ENCODE data around the gene FYCO1.

FYCO1 gene

GRCh38 chr3:45955017-45955647 is 40.5 kb downstream of the FYCO1 start:
- H3K27me3 ChIP-seq (ENCODE audit: control insufficient read depth, insufficient read depth, low read length, poor library complexity, severe bottlenecking) = no peaks in the 10 kb centered on the region
- no peak overlapping the region for H3K27ac ChIP-seq (ENCODE audit: insufficient read depth, low read depth, low read length, poor library complexity, severe bottlenecking)
- no peak overlapping the region for H3K4me3 ChIP-seq (ENCODE audit: insufficient read depth, low read depth, low read length)
- H3K9me3 ChIP-seq (ENCODE audit: control insufficient read depth, low read length) = no peaks in the 10 kb centered on the region
- H3K4me1 ChIP-seq (ENCODE audit: control insufficient read depth, insufficient read depth, low read length) = no peaks in the 10 kb centered on the region
- peaks cover 40% of the 10 kb centered on the region for H3K36me3 ChIP-seq (ENCODE audit: control insufficient read depth, insufficient read depth, low read length)
- 90 to 91% methylated on average over 11 of the region's 11 CpGs for WGBS, 2 experiments

GRCh38 chr3:45954306-45954705 is 41.3 kb downstream of the FYCO1 start:
- no peaks in the 10 kb centered on the region for H3K27me3 ChIP-seq (ENCODE audit: control insufficient read depth, insufficient read depth, low read length, poor library complexity, severe bottlenecking)
- no peak overlapping the region for H3K4me3 ChIP-seq (ENCODE audit: insufficient read depth, low read depth, low read length)
- H3K4me1 ChIP-seq (ENCODE audit: control insufficient read depth, insufficient read depth, low read length) = no peaks in the 10 kb centered on the region
- peaks cover 36% of the 10 kb centered on the region for H3K36me3 ChIP-seq (ENCODE audit: control insufficient read depth, insufficient read depth, low read length)
- H3K27ac ChIP-seq (ENCODE audit: insufficient read depth, low read depth, low read length, poor library complexity, severe bottlenecking) = no peak overlapping the region
- 87 to 96% methylated on average over 3 of the region's 3 CpGs for WGBS, 2 experiments
- H3K9me3 ChIP-seq (ENCODE audit: control insufficient read depth, low read length) = no peaks in the 10 kb centered on the region

- no peaks in the 10 kb centered on the region for H3K4me1 ChIP-seq (ENCODE audit: control insufficient read depth, insufficient read depth, low read length)
- no peaks in the 10 kb centered on the region for H3K27me3 ChIP-seq (ENCODE audit: control insufficient read depth, insufficient read depth, low read length, poor library complexity, severe bottlenecking)
- H3K36me3 ChIP-seq (ENCODE audit: control insufficient read depth, insufficient read depth, low read length) = peaks cover 36% of the 10 kb centered on the region
- H3K9me3 ChIP-seq (ENCODE audit: control insufficient read depth, low read length) = no peaks in the 10 kb centered on the region
- no peak overlapping the region for H3K27ac ChIP-seq (ENCODE audit: insufficient read depth, low read depth, low read length, poor library complexity, severe bottlenecking)
- no peak overlapping the region for H3K4me3 ChIP-seq (ENCODE audit: insufficient read depth, low read depth, low read length)
- 84 to 85% methylated on average over 4 of the region's 4 CpGs for WGBS, 2 experiments
These were observed 42.1 kb downstream of the FYCO1 start for GRCh38 chr3:45953536-45953935.

- Histone ChIP-seq H3K4me3 (ENCODE audit: insufficient read depth, low read depth, low read length) (no peak overlapping the region), H3K9me3 (ENCODE audit: control insufficient read depth, low read length) (no peaks in the 10 kb centered on the region), H3K4me1 (ENCODE audit: control insufficient read depth, insufficient read depth, low read length) (no peaks in the 10 kb centered on the region), H3K27ac (ENCODE audit: insufficient read depth, low read depth, low read length, poor library complexity, severe bottlenecking) (no peak overlapping the region), H3K36me3 (ENCODE audit: control insufficient read depth, insufficient read depth, low read length) (peaks cover 27% of the 10 kb centered on the region), H3K27me3 (ENCODE audit: control insufficient read depth, insufficient read depth, low read length, poor library complexity, severe bottlenecking) (no peaks in the 10 kb centered on the region)
- WGBS, 2 experiments = 83 to 84% methylated on average over 3 of the region's 4 CpGs
These were observed 43.2 kb downstream of the FYCO1 start for GRCh38 chr3:45952456-45952855.

- Histone ChIP-seq H3K4me1 (ENCODE audit: control insufficient read depth, insufficient read depth, low read length) (no peaks in the 10 kb centered on the region), H3K36me3 (ENCODE audit: control insufficient read depth, insufficient read depth, low read length) (peaks cover 27% of the 10 kb centered on the region), H3K4me3 (ENCODE audit: insufficient read depth, low read depth, low read length) (no peak overlapping the region), H3K9me3 (ENCODE audit: control insufficient read depth, low read length) (no peaks in the 10 kb centered on the region), H3K27ac (ENCODE audit: insufficient read depth, low read depth, low read length, poor library complexity, severe bottlenecking) (no peak overlapping the region), H3K27me3 (ENCODE audit: control insufficient read depth, insufficient read depth, low read length, poor library complexity, severe bottlenecking) (no peaks in the 10 kb centered on the region)
- 94 to 96% methylated on average over 6 of the region's 6 CpGs for WGBS, 2 experiments
These were observed 43.7 kb downstream of the FYCO1 start for GRCh38 chr3:45951946-45952345.

- Histone ChIP-seq H3K36me3 (ENCODE audit: control insufficient read depth, insufficient read depth, low read length) (peaks cover 27% of the 10 kb centered on the region), H3K4me1 (ENCODE audit: control insufficient read depth, insufficient read depth, low read length) (no peaks in the 10 kb centered on the region), H3K4me3 (ENCODE audit: insufficient read depth, low read depth, low read length) (no peak overlapping the region), H3K27ac (ENCODE audit: insufficient read depth, low read depth, low read length, poor library complexity, severe bottlenecking) (no peak overlapping the region), H3K9me3 (ENCODE audit: control insufficient read depth, low read length) (no peaks in the 10 kb centered on the region), H3K27me3 (ENCODE audit: control insufficient read depth, insufficient read depth, low read length, poor library complexity, severe bottlenecking) (no peaks in the 10 kb centered on the region)
- 93 to 98% methylated on average over 6 of the region's 6 CpGs for WGBS, 2 experiments
These were observed 44.7 kb downstream of the FYCO1 start for GRCh38 chr3:45950686-45951600.

- no peaks in the 10 kb centered on the region for H3K4me1 ChIP-seq (ENCODE audit: control insufficient read depth, insufficient read depth, low read length)
- H3K27ac ChIP-seq (ENCODE audit: insufficient read depth, low read depth, low read length, poor library complexity, severe bottlenecking) = no peak overlapping the region
- H3K27me3 ChIP-seq (ENCODE audit: control insufficient read depth, insufficient read depth, low read length, poor library complexity, severe bottlenecking) = no peaks in the 10 kb centered on the region
- H3K4me3 ChIP-seq (ENCODE audit: insufficient read depth, low read depth, low read length) = no peak overlapping the region
- H3K36me3 ChIP-seq (ENCODE audit: control insufficient read depth, insufficient read depth, low read length) = peaks cover 26% of the 10 kb centered on the region
- WGBS, 2 experiments = 94 to 98% methylated on average over 2 of the region's 2 CpGs
- no peaks in the 10 kb centered on the region for H3K9me3 ChIP-seq (ENCODE audit: control insufficient read depth, low read length)
These were observed 45.5 kb downstream of the FYCO1 start for GRCh38 chr3:45950131-45950530.

GRCh38 chr3:45949432-45949831 is 46.2 kb downstream of the FYCO1 start:
- 90 to 96% methylated on average over 4 of the region's 4 CpGs for WGBS, 2 experiments
- no peaks in the 10 kb centered on the region for H3K9me3 ChIP-seq (ENCODE audit: control insufficient read depth, low read length)
- H3K36me3 ChIP-seq (ENCODE audit: control insufficient read depth, insufficient read depth, low read length) = peaks cover 19% of the 10 kb centered on the region
- H3K4me1 ChIP-seq (ENCODE audit: control insufficient read depth, insufficient read depth, low read length) = no peaks in the 10 kb centered on the region
- no peak overlapping the region for H3K27ac ChIP-seq (ENCODE audit: insufficient read depth, low read depth, low read length, poor library complexity, severe bottlenecking)
- no peaks in the 10 kb centered on the region for H3K27me3 ChIP-seq (ENCODE audit: control insufficient read depth, insufficient read depth, low read length, poor library complexity, severe bottlenecking)
- H3K4me3 ChIP-seq (ENCODE audit: insufficient read depth, low read depth, low read length) = no peak overlapping the region

GRCh38 chr3:45948881-45949280 is 46.7 kb downstream of the FYCO1 start:
- H3K4me3 ChIP-seq (ENCODE audit: insufficient read depth, low read depth, low read length) = no peak overlapping the region
- no peaks in the 10 kb centered on the region for H3K4me1 ChIP-seq (ENCODE audit: control insufficient read depth, insufficient read depth, low read length)
- peaks cover 19% of the 10 kb centered on the region for H3K36me3 ChIP-seq (ENCODE audit: control insufficient read depth, insufficient read depth, low read length)
- H3K27me3 ChIP-seq (ENCODE audit: control insufficient read depth, insufficient read depth, low read length, poor library complexity, severe bottlenecking) = no peaks in the 10 kb centered on the region
- H3K27ac ChIP-seq (ENCODE audit: insufficient read depth, low read depth, low read length, poor library complexity, severe bottlenecking) = no peak overlapping the region
- no peaks in the 10 kb centered on the region for H3K9me3 ChIP-seq (ENCODE audit: control insufficient read depth, low read length)
- WGBS, 2 experiments = 94 to 97% methylated on average over 6 of the region's 6 CpGs

- Histone ChIP-seq H3K4me1 (ENCODE audit: control insufficient read depth, insufficient read depth, low read length) (no peaks in the 10 kb centered on the region), H3K27ac (ENCODE audit: insufficient read depth, low read depth, low read length, poor library complexity, severe bottlenecking) (no peak overlapping the region), H3K27me3 (ENCODE audit: control insufficient read depth, insufficient read depth, low read length, poor library complexity, severe bottlenecking) (no peaks in the 10 kb centered on the region), H3K4me3 (ENCODE audit: insufficient read depth, low read depth, low read length) (no peak overlapping the region), H3K9me3 (ENCODE audit: control insufficient read depth, low read length) (no peaks in the 10 kb centered on the region), H3K36me3 (ENCODE audit: control insufficient read depth, insufficient read depth, low read length) (peaks cover 15% of the 10 kb centered on the region)
- 94% methylated on average over 6 of the region's 6 CpGs for WGBS, 2 experiments
These were observed 47.3 kb downstream of the FYCO1 start for GRCh38 chr3:45948311-45948781.

Measured in ectodermal cell (in vitro differentiated cells).